H9 (cell line): Measurements from ENCODE around the gene DNAJB11. TPM values are rescaled to one million over a fixed set of nuclear protein-coding genes. Genes with fewer than 3 reads are reported as not detected.

Source experiments
- DNase-seq: peaks from one replicate; pipeline ENCODE4 v3.0.0-alpha.2; 2017
- H2AFZ ChIP-seq: one replicate; pipeline ENCODE4 v1.6.1; 2013; ENCODE audit warnings: mild to moderate bottlenecking, low read length, control low read depth, moderate library complexity
- H2AK5ac ChIP-seq: 2 replicates; pipeline ENCODE4 v1.6.1; 2013; ENCODE audit warnings: low read length, control low read depth, mixed read lengths; ENCODE audit not compliant: insufficient read length
- H2BK120ac ChIP-seq: one replicate; pipeline ENCODE4 v1.6.1; 2013; ENCODE audit warnings: low read depth, mild to moderate bottlenecking, low read length, control low read depth, inconsistent platforms; ENCODE audit not compliant: poor library complexity, severe bottlenecking
- H2BK12ac ChIP-seq: 2 replicates; pipeline ENCODE4 v1.6.1; 2013; ENCODE audit warnings: low read length, control low read depth, mixed read lengths, low read depth; ENCODE audit not compliant: insufficient read length
- H2BK15ac ChIP-seq: 2 replicates; pipeline ENCODE4 v1.6.1; 2013; ENCODE audit warnings: low read depth, low read length, control low read depth
- H2BK20ac ChIP-seq: one replicate; pipeline ENCODE4 v1.6.1; 2013; ENCODE audit warnings: low read depth, mild to moderate bottlenecking, low read length, control low read depth, inconsistent platforms; ENCODE audit not compliant: poor library complexity, severe bottlenecking
- H2BK5ac ChIP-seq: 2 replicates; pipeline ENCODE4 v1.6.1; 2013; ENCODE audit warnings: low read length, control low read depth, mixed read lengths; ENCODE audit not compliant: insufficient read length
- H3K14ac ChIP-seq: 2 replicates; pipeline ENCODE4 v1.6.1; 2013; ENCODE audit warnings: low read length, control low read depth; ENCODE audit not compliant: insufficient read depth
- H3K18ac ChIP-seq: 2 replicates; pipeline ENCODE4 v1.6.1; 2013; ENCODE audit warnings: low read depth, mild to moderate bottlenecking, mixed read lengths, low read length, control low read depth; ENCODE audit not compliant: insufficient read length
- H3K23ac ChIP-seq: 2 replicates; pipeline ENCODE4 v1.6.1; 2013; ENCODE audit warnings: low read length, control low read depth, mixed read lengths, low read depth; ENCODE audit not compliant: insufficient read length
- H3K23me2 ChIP-seq: 2 replicates; pipeline ENCODE4 v1.6.1; 2013; ENCODE audit warnings: low read depth, mild to moderate bottlenecking, mixed read lengths, low read length, control low read depth; ENCODE audit not compliant: insufficient read length, poor library complexity, severe bottlenecking
- H3K27ac ChIP-seq: 2 replicates; pipeline ENCODE4 v1.5.1; 2013; ENCODE audit warnings: low read length, control low read depth, mixed read lengths, low read depth; ENCODE audit not compliant: insufficient read length
- H3K27me3 ChIP-seq: 2 replicates; pipeline ENCODE4 v1.6.1; 2013; ENCODE audit warnings: low read length, control low read depth, inconsistent platforms; ENCODE audit not compliant: insufficient read depth
- H3K4ac ChIP-seq: 2 replicates; pipeline ENCODE4 v1.6.1; 2013; ENCODE audit warnings: low read depth, mild to moderate bottlenecking, control low read depth, inconsistent platforms, low read length, moderate library complexity
- H3K4me1 ChIP-seq: 2 replicates; pipeline ENCODE4 v1.6.1; 2013; ENCODE audit warnings: low read length, control low read depth, inconsistent platforms; ENCODE audit not compliant: insufficient read depth
- H3K4me2 ChIP-seq: 2 replicates; pipeline ENCODE4 v1.6.1; 2013; ENCODE audit warnings: low read length, control low read depth, mixed read lengths; ENCODE audit not compliant: insufficient read length, insufficient read depth
- H3K56ac ChIP-seq: 2 replicates; pipeline ENCODE4 v1.6.1; 2013; ENCODE audit warnings: low read depth, mild to moderate bottlenecking, mixed read lengths, low read length, control low read depth; ENCODE audit not compliant: insufficient read length
- H3K79me1 ChIP-seq: 2 replicates; pipeline ENCODE4 v1.6.1; 2013; ENCODE audit warnings: low read depth, mild to moderate bottlenecking, moderate library complexity, low read length, control low read depth, inconsistent platforms; ENCODE audit not compliant: insufficient read depth, poor library complexity, severe bottlenecking
- H3K79me2 ChIP-seq: 2 replicates; pipeline ENCODE4 v1.6.1; 2013; ENCODE audit warnings: low read length, control low read depth, inconsistent platforms; ENCODE audit not compliant: insufficient read depth
- H3K9ac ChIP-seq: 2 replicates; pipeline ENCODE4 v1.6.1; 2013; ENCODE audit warnings: low read length, control low read depth, mixed read lengths; ENCODE audit not compliant: insufficient read length; ENCODE audit errors: extremely low read depth
- H3K9me3 ChIP-seq: one replicate; pipeline ENCODE4 v1.6.1; 2013; ENCODE audit warnings: low read depth, low read length, inconsistent platforms; ENCODE audit not compliant: control insufficient read depth
- H3T11ph ChIP-seq: one replicate; pipeline ENCODE4 v1.6.1; 2013; ENCODE audit warnings: mild to moderate bottlenecking, low read length, control low read depth, inconsistent platforms
- H4K20me1 ChIP-seq: one replicate; pipeline ENCODE4 v1.6.1; 2013; ENCODE audit not compliant: control insufficient read depth, insufficient read length, insufficient read depth
- H4K5ac ChIP-seq: 2 replicates; pipeline ENCODE4 v1.6.1; 2013; ENCODE audit warnings: low read depth, mild to moderate bottlenecking, mixed read lengths, low read length, control low read depth; ENCODE audit not compliant: insufficient read length
- H4K8ac ChIP-seq: replicated peaks from 2 replicates; pipeline ENCODE4 v1.6.1; 2013; ENCODE audit warnings: low read length, control low read depth, mixed read lengths, low read depth; ENCODE audit not compliant: insufficient read length
- H4K91ac ChIP-seq: 2 replicates; pipeline ENCODE4 v1.6.1; 2013; ENCODE audit warnings: low read depth, mild to moderate bottlenecking, moderate library complexity, mixed read lengths, low read length, control low read depth; ENCODE audit not compliant: insufficient read length
- H3K27ac Mint-ChIP-seq, 3 experiments: 2 replicates in 2 of 3; 3 replicates in 1 of 3; pipeline ENCODE4 v1.8.0; 2020 to 2021; ENCODE audit warnings: mixed read lengths in 3 of 3, mild to moderate bottlenecking in 1 of 3, moderate library complexity in 1 of 3
- H3K27me3 Mint-ChIP-seq: 2 replicates; pipeline ENCODE4 v1.8.0; 2021; ENCODE audit warnings: low read depth, mild to moderate bottlenecking, moderate library complexity, mixed read lengths
- H3K36me3 Mint-ChIP-seq, 3 experiments: 2 replicates in 2 of 3; 3 replicates in 1 of 3; pipeline ENCODE4 v1.8.0; 2020 to 2021; ENCODE audit warnings: low read depth in 3 of 3, mixed read lengths in 3 of 3; ENCODE audit not compliant: insufficient read depth in 1 of 3
- H3K4me1 Mint-ChIP-seq, 2 experiments: 2 replicates each; pipeline ENCODE4 v1.8.0; 2020; ENCODE audit warnings: mixed read lengths in 2 of 2
- H3K4me3 Mint-ChIP-seq, 2 experiments: 2 replicates in 1 of 2; 3 replicates in 1 of 2; pipeline ENCODE4 v1.8.0; 2020 to 2021; ENCODE audit warnings: mild to moderate bottlenecking in 2 of 2, mixed read lengths in 2 of 2, moderate library complexity in 1 of 2
- H3K9me3 Mint-ChIP-seq, 2 experiments: 2 replicates in 1 of 2; 3 replicates in 1 of 2; pipeline ENCODE4 v1.8.0; 2020; ENCODE audit warnings: mild to moderate bottlenecking in 2 of 2, mixed read lengths in 2 of 2, moderate library complexity in 1 of 2
- WGBS: extraction: QIAGEN DNeasy Blood & Tissue Kit; methylation state at CpG from one replicate; pipeline ENCODE4 v1.1.7; 2013; ENCODE audit warnings: missing lambda C conversion rate, low lambda C conversion rate, mixed read lengths; ENCODE audit not compliant: insufficient read length; ENCODE audit errors: extremely low coverage; 5-methylcytosine and 5-hydroxymethylcytosine counted together
- total RNA-seq: library from RNA; stranded (reverse); gene quantifications from 2 replicates; pipeline ENCODE4 v1.2.1, GENCODE V29; 2021
- TF ChIP-seq, protein P1 (sequence below): fragments of 200-600 bp; sonication (generic); conservative IDR thresholded peaks from 3 replicates; pipeline ENCODE4 v1.8.0; 2021; ENCODE audit warnings: antibody characterized with exemption, mild to moderate bottlenecking

Gene DNAJB11
- total RNA-seq, 1 experiment from 2014 or later: 61.2 TPM

GRCh38 chr3:186580785-186581184, 10.3 kb downstream of the DNAJB11 start:
- Mint-ChIP-seq H3K27me3 (no peaks in the 10 kb centered on the region), H3K27ac (no peak overlapping the region), H3K9me3 (no peaks in the 10 kb centered on the region), H3K4me3 (no peak overlapping the region), H3K36me3 (peaks cover 44 to 85% (median 78%) of the 10 kb centered on the region in 3 experiments; a peak in 6 of 7 replicates), H3K4me1 (no peaks in the 10 kb centered on the region)
- Histone ChIP-seq H2BK20ac (no peak overlapping the region), H3K79me2 (no peaks in the 10 kb centered on the region), H4K5ac (no peak overlapping the region), H3K23me2 (no peaks in the 10 kb centered on the region), H3K4me2 (no peak overlapping the region), H3K14ac (no peak overlapping the region), H3K79me1 (no peaks in the 10 kb centered on the region), H2BK15ac (no peak overlapping the region), H2BK12ac (no peak overlapping the region), H3K4ac (no peak overlapping the region), H2AK5ac (no peak overlapping the region), H3K18ac (no peak overlapping the region), H3K23ac (no peak overlapping the region), H2BK5ac (no peak overlapping the region), H4K91ac (no peak overlapping the region), H3K4me1 (no peaks in the 10 kb centered on the region), H3K27me3 (no peaks in the 10 kb centered on the region), H3T11ph (no peak overlapping the region), H2AFZ (no peak overlapping the region), H3K27ac (no peak overlapping the region), H4K20me1 (no peaks in the 10 kb centered on the region), H4K8ac (no peak overlapping the region), H2BK120ac (no peak overlapping the region), H3K9me3 (no peaks in the 10 kb centered on the region), H3K9ac (no peak overlapping the region), H3K56ac (no peak overlapping the region)
- no peak for DNase-seq
- TF ChIP-seq, protein P1, sequence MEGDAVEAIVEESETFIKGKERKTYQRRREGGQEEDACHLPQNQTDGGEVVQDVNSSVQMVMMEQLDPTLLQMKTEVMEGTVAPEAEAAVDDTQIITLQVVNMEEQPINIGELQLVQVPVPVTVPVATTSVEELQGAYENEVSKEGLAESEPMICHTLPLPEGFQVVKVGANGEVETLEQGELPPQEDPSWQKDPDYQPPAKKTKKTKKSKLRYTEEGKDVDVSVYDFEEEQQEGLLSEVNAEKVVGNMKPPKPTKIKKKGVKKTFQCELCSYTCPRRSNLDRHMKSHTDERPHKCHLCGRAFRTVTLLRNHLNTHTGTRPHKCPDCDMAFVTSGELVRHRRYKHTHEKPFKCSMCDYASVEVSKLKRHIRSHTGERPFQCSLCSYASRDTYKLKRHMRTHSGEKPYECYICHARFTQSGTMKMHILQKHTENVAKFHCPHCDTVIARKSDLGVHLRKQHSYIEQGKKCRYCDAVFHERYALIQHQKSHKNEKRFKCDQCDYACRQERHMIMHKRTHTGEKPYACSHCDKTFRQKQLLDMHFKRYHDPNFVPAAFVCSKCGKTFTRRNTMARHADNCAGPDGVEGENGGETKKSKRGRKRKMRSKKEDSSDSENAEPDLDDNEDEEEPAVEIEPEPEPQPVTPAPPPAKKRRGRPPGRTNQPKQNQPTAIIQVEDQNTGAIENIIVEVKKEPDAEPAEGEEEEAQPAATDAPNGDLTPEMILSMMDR: no peak
- no CpG with 5 or more reads among the region's 3 CpGs for WGBS
